Activated effector memory CD4-positive, alpha-beta T cell treated with anti-CD3 and anti-CD28 coated beads, Interleukin-2, amount 50 U/mL, for 16 hours (primary cell): ENCODE data around the gene UNC79.

Experiments
- DNase-seq: peaks from one replicate; pipeline ENCODE4 v3.0.0-alpha.2; 2020

UNC79 gene

DNA sequence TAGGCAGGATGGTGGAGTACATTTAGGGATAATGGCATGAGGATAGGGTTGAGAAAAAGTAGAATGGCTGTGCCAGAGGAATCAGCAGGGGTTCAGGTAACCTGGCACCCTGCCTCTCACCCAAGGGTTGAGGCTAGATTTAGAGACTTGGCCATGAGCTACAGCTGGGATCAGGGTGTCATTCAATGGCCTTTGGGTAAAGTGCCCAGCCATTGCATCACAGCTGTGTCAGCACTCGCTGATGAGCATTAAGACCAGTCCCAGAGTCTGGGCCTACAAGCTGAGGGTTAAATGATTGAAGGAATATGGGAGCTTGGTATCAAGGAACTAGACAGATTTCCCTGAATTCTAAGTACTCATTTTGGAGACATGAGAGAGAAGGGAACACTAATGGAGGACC lies 243.6 kb downstream of the UNC79 start:
- no peak for DNase-seq

DNA sequence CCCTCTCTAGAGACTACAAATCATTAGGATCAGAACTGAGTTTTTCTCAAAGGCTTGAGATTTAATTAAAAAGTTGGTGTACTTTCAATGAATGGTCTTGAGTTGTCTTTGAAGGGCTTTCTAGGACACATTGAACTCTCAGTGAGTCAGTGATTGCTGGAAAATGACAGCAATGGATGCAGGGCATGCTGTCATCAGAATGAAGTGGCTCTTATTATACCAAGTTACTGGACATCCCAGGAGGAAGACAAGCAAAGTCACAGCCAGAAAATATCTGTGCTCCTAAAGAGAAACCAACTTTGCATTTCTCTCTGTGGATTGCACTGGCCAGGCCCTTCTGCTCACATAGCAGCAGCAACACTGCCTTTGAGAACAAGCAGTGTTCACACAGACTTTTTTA lies 244.9 kb downstream of the UNC79 start:
- no peak for DNase-seq

DNA sequence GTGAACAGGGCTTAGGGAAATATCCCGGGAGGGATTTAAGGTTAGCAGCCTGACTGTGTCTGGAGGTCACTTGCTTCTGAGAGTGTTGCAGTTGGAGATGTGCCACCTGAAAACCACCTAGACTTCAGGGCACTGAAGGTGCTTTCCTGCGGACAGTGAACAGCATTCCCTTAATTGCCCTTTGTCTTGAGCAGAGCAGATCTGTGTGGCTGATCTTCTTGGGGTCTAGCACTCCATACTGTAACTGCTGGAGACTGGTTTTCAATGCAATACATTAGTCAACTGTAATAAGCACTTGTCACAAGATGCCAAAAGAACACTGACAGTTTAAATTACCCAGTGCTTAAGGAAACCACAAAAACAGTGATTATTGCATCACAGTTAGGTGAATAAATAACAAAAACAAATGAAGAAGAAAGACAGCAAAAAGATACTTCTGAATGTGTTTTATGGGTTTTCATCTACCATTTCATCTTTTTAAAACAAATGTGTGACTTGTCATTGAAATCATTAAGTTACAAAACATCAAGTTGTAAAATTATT lies 245.7 kb downstream of the UNC79 start:
- DNase-seq: no peak

DNA sequence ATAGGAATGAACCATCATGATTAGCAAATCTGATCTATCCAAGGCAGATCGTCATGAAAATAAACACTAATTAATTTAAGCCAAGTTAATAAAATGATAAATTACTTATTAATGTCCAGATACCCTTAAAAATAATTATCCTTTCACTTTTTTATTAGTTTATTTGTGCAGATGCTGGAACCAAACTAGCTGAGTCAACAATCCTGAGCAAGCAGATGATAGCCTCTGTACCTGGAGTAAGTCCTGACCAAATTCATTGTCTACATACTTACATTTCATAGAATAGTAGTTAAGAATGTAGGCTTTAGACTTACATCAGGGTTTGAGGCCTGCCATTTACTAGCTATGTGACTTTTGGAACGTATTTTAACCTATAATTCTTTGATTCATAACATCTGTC lies 251.7 kb downstream of the UNC79 start:
- no peak for DNase-seq

DNA sequence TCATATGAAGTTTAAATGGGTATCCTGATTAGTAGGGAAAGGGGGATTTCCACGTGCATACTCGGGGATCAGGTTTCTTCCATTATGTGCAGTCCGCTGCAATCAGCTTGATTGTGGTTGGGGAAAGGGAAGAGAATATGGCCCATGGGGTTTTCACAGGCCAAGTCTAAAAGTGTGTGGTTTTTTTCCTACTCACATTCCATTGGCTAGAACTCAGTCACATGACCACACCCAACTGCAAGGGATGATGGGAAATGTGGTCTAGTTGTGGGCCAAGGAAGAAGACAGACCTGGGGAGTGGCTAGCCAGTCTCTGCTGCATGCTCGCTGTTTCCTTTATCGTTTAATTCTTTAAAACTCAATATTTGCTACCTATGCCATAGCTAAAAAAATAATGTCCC lies 252.5 kb downstream of the UNC79 start:
- no peak for DNase-seq

DNA sequence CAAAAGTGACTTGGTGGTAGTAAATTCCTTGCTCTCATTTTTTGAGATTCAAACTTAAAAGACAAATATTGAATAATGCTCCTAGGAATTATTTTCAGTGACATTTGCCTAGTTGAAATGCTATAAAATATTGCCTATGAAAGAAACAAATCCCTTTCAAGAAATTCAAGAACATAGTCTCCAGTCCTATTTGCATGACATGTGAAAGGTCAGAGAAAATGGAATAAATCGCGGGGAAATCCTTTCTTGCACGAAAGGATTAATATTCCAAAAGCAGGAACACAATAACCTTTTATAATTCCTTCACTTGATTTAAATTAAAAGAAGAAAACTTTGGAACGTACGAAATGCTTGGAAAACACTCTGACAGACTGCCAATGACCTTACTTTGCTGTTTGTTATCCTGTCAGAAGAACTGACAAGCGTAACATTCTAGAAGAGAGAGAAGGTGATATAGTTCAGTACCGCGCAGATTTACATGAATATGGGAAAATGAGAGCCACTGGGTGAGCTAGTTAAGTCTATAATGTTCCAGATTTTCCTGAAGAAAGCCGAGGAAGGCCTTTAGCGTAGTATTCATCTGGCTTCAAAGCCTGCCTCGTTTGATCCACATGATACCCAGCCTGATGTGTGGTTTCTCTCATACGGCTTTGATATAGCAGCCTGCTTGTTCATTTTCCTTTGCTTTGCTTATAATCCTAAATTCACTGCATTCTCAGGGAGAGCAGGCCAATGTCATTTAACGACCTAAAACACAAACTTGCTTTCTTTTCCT lies 254.6 kb downstream of the UNC79 start:
- DNase-seq: no peak

DNA sequence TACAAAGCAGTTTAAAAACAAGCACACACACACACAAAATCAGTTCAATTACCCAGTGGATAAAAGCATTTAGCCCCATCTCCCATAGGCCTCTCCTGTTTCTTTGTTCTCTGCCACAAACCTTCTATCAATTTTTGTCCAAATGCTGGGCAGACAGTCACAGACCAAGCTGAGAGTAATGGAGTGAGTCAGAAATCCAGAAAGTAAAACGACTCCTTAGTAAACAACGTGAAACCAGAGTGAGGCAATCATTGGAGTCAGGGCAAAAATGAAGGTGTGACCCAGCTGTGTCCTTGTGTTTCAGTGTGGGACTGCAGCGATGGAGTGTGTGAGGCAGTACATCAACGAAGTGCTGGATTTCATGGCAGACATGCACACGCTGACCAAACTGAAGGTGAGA lies 255.5 kb downstream of the UNC79 start:
- DNase-seq: no peak

DNA sequence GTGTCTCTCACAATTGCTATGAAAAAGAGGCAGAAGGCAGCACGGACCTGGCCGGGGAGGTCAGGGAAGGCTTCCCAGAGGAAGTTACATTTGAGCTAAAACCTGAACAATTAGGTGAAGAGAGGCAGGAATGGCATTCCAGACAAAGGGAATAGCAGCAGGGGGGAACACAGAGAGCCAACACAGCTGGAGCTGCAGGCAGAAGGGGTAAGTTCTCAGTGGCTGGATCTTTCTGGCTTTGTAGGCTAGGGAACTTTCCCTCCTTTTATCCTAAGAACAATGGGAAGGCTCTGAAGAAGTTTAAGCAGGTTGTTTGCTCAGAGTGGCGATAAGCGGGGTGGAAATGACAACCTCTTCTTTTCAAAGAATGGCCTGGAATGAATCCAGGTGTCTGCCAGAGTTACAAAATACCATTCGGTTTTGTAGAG lies 257.5 kb downstream of the UNC79 start:
- DNase-seq: no peak

DNA sequence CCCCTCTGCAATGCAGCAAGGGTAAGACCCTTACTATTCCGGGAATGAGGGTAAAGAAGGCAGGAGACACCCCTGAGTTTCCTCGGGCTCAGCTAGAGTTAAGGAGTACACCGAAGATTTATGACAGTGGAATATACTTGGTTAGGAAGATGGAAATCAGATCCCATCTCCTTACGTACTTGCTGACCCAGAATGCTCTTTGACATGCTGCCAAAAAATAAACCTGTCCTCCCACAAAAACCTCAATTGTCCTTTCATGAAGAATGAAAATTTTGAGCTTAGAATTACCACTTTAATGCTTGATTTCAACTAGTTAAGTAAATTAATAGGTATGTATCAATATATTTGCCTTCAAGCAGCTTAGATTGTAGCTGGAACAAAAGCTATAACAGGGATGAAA lies 258.1 kb downstream of the UNC79 start:
- DNase-seq: no peak

DNA sequence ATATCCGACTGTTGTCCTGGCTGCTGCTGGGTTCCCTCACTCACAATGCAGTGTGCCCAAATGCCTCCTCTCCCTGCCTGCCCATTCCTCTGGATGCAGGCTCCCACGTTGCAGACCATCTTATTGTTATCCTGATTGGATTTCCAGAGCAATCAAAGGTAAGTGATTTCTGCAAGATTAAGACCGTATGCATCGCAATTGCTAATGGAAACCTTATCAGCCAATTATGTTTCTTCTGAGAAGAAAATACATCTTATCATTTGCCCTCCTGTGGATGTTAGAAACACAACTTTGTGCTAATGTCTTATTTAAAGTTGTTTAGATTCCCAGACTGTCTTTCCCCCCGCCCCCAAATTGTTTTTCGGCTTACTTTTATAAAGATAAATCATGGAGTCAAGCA lies 259.4 kb downstream of the UNC79 start:
- no peak for DNase-seq

DNA sequence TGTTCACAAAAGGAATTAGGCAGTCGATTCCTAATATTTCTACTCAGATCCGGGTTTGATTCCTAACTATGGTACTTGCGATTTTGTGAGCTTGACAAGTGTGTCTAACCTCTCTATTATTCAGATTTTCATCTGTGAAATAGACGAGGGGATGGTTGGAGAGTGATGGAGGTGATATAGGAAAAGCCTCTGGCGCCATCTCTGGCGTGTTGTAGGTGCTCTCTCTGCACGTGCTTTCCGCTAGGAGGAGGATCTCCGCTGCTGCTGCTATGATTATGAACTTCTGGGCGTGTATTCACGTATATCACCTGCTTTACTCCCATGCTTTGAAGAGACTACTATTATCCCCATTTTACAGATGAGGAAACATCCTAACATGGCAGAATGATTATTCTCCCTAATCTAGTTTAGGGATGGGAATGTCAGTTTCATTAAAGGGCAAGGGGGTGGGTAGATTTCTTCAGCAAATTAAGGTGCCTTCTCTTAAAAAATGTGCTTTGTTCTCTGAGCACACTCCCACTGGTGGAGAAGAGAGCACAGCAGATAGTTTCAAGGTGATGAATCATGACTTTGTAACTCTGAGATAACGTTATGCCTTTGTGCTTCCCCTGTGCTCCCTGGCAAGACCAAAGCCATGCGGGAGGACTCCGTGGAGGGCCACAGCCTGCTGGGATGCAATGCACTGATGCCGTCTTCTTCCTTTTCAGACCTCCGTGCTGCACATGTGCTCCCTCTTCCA lies 260.5 kb downstream of the UNC79 start:
- no peak for DNase-seq

DNA sequence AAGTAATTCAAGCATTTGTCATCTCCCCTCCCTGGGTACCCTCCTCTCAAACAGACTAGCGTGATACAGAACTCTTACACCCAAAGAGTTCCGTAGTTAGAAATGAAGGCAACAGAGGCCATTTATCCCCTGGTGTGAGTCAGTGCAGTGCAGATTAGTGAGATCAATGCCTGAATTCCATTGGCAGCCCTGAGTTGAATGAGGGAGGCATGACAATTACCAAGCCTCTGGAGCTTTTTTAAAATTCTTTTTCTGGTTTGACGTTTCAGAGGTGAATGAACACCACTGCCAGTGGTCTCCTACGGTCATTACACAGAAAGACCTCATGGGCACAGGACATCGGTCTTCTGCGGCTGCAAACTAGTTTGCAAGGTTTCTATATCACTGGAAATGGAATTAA lies 263.2 kb downstream of the UNC79 start:
- no peak for DNase-seq

DNA sequence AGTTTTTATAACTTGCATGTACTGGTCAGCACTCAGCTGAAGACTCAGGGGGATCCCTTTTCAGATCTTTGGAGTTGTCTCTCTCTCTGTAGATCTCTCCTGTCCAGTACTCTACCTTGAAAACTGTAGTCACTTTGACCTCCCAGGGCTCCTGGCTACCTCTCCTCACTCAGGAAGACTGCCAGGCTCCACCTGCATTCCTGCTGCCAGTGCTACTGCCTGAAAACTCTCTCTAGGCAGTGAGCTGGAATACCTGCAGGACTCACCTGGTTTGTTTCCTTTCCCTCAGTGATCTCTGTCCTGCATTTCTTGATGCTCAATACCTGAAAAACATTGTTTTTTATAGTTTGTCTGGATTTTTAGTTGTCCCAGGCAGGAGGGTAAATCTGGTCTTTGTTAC lies 270.2 kb downstream of the UNC79 start:
- DNase-seq: no peak

DNA sequence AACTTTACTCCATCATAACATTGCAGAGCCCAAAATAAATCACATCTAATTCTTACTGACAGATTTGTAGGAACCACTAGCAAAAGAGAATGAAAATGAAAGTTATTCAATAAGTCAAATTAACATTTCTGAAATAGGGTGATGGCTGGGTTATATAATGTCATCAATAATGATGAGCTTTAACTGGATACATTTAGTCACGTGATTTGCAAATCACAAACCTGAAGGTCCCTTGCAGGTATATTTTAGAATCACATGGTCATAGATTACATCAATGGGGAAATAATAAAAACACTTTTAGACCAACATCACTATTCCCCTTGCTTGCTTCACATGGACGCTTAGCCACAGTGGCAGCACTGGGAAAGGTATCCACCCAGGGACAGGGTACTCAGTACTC lies 270.8 kb downstream of the UNC79 start:
- DNase-seq: no peak

DNA sequence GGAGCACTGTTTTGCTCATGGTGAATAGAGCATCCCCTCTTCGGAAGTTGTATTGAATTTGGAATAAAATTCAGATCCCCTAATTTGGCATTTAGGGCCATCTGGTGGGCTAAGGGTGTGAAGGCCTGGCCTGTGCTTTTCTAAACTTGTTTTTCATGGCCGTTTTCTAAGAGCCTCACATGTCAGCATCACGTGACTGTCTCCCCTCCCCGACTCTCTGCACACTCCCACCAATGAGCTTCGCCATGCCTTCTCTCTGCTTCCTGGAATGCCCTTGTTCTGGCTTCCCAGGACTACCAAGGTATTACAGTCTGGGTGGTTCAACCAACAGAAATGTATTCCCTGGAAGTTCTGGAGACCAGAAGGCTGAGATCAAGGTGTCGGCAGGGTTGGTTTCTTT lies 272.2 kb downstream of the UNC79 start:
- no peak for DNase-seq

DNA sequence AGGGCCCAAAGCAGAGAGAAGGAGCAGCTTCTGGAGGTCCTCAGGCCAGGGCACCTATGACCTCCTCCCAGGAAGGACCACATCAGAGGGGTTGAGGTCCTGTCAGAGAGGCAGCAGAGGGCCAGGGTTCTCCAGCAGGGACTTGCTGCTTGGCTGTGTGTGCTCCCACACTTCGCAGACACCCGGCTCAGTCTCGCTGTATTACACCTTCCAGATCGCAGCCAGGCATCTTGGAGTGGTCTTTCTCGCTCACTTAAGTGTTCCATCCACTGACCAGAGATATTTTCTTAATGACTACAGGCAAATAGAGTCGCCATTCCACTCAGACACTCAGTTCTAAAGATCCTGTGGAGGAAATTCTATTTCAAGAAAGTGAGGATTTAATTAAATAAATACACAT lies 273.2 kb downstream of the UNC79 start:
- no peak for DNase-seq

DNA sequence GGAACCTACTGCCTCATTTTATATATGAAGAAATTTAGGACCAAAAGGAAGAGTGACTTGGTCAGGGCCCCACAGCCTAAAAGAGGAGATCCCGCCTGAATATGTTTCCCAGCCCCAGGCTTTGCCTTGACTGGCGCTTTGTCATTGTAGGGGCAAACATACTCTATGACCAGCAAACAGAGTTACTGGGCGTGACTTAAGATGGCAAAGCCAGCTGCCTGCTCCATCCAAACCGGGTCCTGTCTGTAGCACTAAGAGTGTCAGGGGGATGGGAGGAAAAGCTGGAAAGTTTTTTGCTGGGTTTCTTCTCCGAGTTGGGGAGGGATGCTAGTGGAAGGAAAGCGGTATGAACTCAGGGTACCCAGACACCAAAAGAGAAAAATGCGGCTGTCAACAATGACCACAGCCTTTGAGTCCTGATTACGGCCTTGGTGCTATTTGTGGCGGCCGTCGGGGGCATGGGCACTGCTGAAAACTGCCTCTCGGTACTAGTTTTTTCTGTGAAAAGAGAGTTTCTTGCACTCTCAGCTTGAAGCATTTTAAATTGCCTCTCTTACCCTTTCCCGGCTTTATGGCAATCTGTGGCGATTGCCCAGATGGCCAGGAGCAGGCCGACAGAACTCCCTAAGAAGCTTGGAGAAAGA lies 274.9 kb downstream of the UNC79 start:
- DNase-seq: no peak

DNA sequence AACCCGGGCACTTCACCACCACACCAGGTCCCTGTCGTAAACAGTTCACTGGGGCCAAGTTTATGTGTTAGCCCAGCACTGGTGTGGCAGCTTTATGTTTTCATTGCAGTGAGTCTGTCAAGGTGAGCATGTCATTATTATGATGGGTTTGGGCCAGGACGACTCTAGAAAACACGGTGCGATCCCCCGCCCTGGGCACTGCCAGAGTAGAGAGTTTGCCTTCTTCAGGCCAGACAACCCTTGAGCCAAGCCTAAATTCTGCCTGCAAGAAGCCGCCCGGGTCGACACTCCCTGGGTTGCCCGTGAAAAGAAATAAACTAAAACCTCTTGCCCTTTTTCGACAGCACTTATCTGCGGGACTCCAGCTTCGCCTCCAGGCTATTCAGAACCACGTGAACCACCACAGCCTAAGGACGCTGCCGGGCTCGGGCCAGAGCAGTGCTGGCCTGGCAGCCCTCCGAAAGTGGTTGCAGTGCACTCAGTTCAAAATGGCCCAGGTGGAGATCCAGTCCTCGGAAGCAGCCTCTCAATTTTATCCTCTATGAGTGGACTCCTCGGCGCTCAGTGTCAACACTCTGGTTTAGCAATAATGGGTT lies 275.7 kb downstream of the UNC79 start:
- DNase-seq: no peak

DNA sequence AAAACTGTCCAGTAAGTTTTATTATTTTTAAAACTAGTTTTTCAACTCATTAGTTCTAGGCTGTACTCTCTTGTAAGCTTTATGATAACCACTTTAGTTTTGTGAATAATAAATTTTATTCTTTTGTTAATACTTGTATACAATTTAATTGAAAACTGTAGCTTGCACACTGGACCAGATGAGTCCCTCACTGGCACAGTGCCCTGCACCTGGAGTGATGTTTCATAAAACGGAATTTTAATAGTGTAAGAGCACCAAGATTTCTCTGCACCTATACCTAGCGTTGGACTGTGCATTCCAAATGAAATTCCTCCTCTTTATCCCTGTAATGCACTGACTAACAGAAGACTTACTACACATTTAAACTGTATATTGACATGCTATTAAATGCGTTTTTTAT lies 276.7 kb downstream of the UNC79 start:
- no peak for DNase-seq

DNA sequence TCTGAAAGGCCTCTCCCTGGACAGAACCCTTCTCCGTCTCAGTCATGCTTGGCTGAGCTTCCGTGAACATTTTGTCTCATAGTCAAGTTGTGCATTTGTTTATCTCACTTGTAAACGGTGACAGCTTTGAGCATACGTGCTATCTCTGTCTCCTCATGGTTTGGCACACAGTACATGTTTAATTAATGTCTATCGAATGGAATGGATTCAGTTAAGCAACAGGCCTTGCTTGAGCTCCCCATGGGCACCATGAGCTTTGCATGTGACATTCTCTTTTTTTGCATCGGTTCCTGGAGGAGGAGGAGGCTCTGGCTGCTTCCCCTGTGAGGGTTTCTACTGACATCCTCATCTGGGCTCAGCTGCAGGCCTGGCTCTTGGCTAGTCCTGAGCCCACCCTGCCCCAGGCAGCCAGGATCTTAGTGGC lies 277.6 kb downstream of the UNC79 start:
- no peak for DNase-seq

DNA sequence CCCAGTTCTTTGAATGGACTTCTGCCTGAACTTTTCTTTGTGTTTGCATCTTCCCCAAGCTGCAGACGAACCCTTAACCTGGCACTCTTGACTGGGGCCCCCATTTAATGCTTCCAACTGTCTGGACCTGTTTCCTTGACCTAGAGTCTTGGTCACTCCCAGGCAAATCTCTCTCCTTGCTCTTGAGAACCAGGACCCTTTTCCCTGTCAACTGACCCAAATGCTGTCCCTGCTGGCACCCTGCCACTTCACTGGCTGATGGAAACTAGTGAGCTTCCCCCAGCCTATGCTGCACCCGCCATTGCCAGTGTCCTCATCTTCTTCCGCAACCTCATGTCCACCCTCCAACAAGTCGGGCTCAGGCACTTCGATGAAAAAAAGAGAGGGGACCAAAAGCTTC lies 278.1 kb downstream of the UNC79 start:
- no peak for DNase-seq

DNA sequence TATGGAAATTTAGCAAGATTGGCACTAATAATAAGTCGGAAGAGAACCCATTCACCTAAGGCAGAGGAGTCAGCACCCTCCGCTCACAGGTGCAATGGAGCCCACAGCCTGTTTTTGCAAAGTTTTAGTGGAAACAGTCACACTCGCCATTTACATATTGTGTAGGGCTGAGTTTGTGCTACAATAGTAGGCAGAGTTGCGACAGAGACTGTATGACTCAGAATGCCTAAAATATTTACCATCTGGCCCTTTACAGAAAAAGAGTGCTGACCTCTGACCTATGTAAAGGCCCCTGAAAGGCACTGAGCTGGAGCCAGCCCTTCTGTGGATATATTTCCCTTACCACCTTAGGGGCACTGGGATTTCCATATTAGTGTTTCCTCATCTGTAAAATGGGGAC lies 278.5 kb downstream of the UNC79 start:
- no peak for DNase-seq

DNA sequence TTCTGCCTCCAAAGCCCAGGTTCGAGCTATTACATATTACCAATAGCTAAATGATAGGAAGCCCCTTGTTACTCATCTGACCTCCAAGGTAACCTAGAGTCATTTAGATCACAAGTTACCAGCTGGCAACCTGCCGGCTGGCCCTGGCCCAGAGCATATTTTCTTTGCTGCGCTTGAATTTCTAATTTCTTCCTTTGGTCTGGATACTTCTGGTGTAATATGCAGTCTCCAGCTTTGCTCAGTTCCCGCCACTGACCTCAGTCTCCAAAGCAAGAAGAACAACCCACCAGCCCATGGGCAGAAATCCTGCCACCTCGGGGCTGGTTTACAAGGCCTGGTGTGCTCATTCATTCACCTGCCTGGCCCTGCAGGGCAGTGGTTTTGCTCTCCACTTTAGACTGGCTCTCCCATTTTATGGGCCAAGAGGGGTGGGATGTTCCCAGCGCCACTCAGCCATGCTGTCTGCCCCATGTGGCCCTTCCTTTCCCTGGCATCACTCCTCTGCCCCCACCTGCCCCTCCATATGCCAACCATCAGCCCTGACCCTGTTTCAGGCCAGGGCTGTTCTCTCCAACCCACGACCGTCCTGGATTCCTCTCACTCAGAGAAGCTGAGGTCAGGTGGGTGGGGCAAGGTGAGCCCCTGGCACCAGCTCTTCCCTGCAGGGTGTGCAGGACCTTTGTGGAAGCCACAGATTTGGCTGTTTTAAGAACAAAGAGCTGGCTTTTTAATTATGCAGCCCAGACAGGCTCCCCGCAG lies 281.5 kb downstream of the UNC79 start:
- DNase-seq: no peak
